Measurements from ENCODE around the gene RBFOX2.
A peak's percentile ranks its signal among the peaks of the same experiment; 100 is the strongest.
"Not testable (repeated sequence)": the region's sequence is repeated elsewhere in the genome, so short reads cannot be mapped to it uniquely, and the experiment has no call there.

Gene RBFOX2, protein sequence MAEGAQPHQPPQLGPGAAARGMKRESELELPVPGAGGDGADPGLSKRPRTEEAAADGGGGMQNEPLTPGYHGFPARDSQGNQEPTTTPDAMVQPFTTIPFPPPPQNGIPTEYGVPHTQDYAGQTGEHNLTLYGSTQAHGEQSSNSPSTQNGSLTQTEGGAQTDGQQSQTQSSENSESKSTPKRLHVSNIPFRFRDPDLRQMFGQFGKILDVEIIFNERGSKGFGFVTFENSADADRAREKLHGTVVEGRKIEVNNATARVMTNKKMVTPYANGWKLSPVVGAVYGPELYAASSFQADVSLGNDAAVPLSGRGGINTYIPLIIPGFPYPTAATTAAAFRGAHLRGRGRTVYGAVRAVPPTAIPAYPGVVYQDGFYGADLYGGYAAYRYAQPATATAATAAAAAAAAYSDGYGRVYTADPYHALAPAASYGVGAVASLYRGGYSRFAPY

DNA sequence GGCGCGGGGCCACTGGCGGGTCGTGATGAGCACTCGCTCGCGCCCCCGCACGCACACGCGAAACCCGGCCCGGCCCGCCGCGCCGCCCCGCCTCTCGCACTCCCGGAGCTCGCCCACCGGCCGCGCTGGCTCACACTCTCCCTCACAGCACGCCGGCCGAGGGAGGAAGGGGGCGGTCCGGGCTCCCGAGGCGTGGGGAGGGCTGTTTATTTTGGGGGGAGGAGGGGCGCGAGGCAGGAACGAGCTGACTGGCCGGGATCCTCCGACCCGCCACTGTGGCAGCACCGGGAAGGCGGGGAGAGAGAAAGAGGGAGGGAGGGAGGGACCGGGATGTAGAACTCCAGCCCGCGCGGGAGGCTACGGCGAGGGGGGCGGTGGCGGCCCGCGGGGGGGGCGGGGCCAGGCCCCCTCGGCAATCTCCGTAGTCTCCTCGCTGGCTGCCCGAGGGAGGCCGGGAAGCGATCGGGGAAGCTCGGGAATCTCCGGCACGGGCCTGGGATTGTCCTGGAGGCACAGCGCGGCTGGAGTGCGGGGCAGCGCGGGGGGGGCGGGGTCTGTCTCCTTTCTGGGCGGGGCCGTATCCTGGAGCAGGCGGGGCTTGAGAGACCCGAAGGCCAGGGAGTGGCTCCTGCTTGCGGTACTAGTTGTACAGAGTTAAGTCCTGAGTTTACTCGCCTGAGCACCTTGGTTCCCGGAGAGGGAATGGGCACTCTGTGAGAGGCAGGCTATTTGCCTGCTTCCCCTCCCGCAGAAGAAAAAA is at the start of gene RBFOX2:
TSS of gene RBFOX2 (minus strand) at position 179 of the 760 bp plus-strand sequence. CDS start 399 bp downstream, outside the sequence.
- DNase-seq = peak; percentile 90 to 95

GRCh38 chr22:36077271-36077670 is 48.6 kb upstream of the RBFOX2 start:
- DNase-seq = no peak

DNA sequence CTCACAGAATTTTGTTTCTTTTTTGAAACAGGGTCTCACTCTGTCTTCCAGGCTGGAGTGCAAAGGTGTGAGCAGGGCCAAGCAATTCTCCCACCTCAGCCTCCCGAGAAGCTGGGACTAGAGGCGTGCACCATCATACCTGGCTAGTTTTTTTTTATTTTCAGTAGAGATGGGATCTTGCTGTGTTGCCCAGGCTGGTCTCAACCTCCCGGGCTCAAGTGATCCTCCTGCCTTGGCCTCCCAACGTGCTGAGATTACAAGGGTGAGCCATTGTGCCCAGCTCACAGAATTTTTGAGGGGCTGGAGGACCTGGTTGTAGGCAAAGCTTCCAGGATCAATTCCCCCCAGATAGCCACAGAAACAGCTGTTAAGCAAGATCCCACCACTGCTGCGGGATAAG is 47.1 kb upstream of the RBFOX2 start:
- DNase-seq = no peak

DNA sequence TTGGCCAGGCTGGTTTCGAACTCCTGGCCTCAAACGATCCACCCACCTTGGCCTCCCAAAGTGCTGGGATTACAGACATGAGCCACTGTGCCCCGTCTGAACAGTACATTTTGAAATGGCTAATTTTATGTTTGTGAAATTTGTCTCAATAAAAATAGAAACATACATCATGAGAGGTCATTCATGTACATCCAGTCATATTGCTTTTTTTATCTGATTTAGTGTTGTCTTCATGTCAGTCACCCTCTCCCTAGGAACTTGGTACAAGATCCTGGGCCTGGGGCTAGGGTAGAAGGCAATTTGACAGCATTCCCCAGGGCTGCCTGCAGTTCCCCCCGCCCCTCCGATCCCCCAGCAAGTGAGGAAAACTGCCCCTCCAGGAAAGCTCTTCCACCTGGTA is 46.6 kb upstream of the RBFOX2 start:
- no peak for DNase-seq

- no peak for DNase-seq
These were observed 44.9 kb upstream of the RBFOX2 start for GRCh38 chr22:36073476-36073875.

DNA sequence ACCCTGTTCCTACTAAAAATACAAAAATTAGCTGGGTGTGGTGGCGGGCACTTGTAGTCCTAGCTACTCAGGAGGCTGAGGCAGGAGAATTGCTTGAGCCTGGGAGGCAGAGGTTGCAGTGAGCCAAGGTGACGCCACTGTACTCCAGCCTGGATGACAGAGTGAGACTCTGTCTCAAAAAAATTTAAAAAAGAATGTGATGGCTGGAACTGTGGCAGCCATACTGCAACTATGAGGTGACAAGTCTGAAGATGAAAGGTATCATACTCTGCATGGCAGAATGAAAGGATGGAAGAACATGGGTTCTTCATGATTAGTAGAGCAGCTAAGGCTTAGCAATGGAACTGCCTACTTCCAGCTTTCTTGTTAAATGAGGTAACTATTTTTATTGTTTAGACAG is 42.0 kb upstream of the RBFOX2 start:
- not testable (repeated sequence) for DNase-seq

GRCh38 chr22:36069368-36069767 is 40.7 kb upstream of the RBFOX2 start:
- DNase-seq = no peak

DNA sequence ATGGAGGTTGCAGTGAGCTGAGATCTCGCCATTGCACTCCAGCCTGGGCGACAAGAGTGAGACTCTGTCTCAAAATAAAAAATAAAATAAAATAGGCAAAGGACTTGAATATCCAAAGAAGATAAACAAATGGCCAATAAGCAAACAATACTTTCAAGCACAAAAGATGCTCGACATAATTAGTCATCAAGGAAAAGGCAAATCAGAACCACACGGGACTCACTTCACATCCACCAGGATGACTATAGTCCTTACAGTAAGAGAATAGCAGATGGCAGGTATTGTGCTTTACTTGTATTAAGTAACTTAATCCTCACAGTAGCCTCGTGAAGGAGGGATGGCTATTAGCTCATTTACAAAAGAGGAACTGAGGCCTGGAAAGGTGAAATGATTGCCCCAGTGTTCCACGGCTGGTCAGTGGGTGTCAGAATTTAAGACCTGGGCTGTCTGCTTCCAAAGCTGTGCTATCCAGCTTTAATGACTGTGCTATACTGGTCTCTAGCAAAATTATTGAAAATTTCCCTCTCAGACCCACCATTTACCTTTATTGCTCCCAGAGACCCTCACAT is 40.2 kb upstream of the RBFOX2 start:
- DNase-seq = peak; percentile 55 to 91

- DNase-seq = peak; percentile 7 to 48
These were observed 38.6 kb upstream of the RBFOX2 start for GRCh38 chr22:36067235-36067558.

- peak; percentile 93 to 98 for DNase-seq
These were observed 37.3 kb upstream of the RBFOX2 start for GRCh38 chr22:36065775-36066544.

GRCh38 chr22:36065462-36065774 is 36.8 kb upstream of the RBFOX2 start:
- no peak for DNase-seq

- DNase-seq = no peak
These were observed 35.7 kb upstream of the RBFOX2 start for GRCh38 chr22:36064358-36064757.

- no peak for DNase-seq
These were observed 28.4 kb upstream of the RBFOX2 start for GRCh38 chr22:36056980-36057379.

DNA sequence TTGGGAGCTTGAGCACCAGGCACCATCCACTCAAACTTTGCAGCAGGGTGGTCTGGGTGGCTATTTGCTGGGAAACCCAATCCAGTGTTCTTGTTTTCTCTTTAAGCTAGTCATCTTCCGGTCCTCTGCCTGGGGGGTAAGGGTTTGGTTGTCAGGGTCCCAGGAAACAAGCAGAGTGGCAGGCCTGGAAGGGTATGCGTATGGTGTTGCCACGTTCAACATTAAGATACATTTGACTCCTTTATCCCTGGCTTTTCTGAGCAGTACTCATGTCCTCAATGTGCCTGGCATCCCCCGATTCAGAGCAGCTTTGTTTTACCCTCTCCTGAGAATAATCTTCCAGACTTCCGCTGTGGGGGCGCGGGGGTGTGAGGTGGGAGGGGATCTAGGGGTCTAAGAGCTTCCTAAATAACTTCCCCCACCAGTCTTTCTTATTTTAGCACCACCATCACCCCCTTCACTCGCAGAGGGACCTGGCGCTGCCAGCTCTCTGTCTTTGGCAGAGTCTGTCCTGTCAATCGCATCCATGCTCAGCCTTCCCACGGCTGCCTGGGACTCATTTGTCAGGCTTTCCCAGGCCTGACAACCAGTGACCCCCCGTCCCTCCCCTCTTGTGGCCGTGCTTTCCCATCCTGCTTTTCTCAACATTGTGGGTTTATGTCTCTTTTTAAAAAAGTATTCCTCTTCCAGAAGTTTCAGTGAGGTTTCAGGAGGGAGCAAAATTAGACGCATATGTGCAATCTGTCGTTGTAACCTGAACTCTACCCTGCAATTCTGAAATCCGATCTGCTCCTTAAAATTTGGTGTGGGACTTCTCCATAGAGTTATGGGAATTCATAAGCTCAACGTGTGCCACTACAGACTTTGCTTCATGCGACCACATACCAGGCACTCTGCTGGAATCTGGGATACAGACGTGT is 27.0 kb upstream of the RBFOX2 start:
- peak; percentile 85 to 90 for DNase-seq

- DNase-seq = not testable (repeated sequence)
These were observed 25.8 kb upstream of the RBFOX2 start for GRCh38 chr22:36054446-36054845.

DNA sequence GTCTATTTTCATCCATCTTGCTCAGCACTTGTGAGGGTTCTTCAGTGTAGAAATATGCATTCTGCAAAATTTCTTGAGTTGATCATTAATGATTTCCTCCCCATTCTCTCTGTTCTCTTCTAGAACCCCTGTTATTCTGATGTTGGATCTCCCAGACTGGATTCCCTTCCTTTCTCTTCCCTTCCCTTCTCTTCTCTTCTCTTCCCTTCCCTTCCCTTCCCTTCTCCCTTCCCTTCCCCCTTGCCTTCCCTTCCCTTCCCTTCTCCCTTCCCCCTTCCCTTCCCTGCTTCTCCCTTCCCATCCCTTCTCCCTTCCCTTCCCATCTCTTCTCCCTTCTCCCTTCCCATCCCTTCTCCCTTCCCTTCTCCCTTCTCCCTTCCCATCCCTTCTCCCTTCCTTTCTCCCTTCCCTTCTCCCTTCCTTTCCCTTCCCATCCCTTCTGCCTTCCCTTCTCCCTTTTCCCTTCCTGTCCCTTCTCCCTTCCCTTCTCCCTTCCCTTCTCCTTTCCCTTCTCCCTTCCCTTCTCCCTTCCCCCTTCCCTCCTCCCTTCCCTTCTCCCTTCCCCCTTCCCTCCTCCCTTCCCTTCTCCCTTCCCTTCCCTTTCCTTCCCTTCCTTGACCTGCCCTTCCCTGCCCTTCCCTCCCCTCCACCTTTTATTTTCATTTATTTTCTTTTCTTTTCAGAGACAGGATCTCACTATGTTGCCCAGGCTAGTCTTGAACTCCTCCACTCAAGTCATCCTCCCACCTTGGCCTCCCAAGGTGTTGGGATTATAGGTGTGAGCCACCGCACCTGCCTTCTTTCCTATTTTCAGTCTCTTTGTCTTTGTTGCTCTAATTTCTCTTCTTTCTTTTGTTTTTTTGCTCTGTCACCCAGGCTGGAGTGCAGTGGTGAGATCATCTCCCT is 24.9 kb upstream of the RBFOX2 start:
- DNase-seq = no peak

DNA sequence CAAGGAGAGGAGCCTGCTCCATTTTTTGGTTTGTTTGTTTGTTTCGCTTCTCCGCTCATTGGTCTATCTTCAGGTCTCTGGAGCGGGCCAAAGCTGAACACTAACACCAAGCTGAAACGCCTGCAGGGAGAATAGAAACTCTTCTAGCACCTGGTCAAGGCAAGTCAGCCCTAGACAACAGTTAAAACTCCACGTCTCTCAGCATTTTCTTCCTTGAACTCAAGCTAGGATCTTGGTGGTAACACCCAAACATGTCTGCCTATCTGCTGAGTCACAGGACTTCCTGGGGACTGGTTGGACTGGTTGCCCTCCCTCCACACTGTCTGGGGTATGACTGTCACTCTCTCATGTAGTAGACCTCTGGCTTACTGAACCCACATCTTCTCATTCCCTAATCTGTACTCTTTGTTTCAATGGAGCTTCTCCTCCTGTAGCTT is 23.9 kb upstream of the RBFOX2 start:
- DNase-seq = no peak

GRCh38 chr22:36049678-36049997 is 21.0 kb upstream of the RBFOX2 start:
- DNase-seq = no peak

DNA sequence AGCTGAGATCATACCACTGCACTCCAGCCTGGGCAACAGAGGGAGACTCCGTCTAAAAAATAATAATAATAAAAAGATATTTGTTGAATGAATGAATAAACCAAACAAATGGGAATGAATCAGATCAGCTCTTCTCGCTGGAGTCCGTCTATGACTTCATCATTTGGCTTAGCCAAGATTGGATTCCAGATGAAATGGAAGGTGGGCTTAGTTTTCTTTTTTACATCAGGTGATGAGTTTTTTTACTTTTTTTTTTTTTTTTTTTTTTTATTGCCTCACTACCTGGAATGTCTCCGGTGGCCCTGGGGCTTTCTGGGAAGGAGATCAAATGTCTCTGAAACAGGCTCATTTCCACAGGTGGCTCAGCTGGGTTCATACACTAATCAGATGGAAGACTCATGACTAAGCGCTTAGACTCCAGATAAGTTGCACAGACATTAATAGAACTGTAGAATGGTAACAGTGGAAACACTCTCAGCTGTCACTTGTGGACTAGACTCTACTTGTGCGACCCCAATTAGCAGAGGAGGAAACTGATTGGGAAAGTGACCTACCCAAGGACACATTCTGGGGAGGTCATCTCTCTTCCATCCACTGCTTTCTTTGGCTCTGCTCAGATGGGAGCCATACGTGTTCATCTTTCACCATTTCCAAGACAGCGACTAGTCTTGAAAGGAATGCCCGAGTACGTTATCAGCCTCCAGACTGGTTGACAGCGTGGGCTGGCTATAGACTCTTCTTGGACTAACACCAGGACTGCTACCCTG is 20.5 kb upstream of the RBFOX2 start:
- no peak for DNase-seq

- not testable (repeated sequence) for DNase-seq
These were observed 15.9 kb upstream of the RBFOX2 start for GRCh38 chr22:36044517-36044916.
